ENCODE measurements around the gene CDKN1C. TPM values are rescaled to one million over a fixed set of nuclear protein-coding genes. Genes with fewer than 3 reads are reported as not detected.

CDKN1C gene
- total and polyA plus RNA-seq, 2 of the 8 experiments (the other 6 are each of a cell fraction or from before 2014, with no cell fraction given) = 12.8 to 14.1 TPM

- TF ChIP-seq CHD7 (IDR thresholded peaks at IDR 0.05; ENCODE audit: insufficient replicate concordance, low read length) = no peak
- TF ChIP-seq KDM5A (IDR thresholded peaks at IDR 0.05; ENCODE audit: low read length) = no peak
- no peak for TF ChIP-seq EGR1 (IDR thresholded peaks at IDR 0.05; ENCODE audit: borderline replicate concordance, low read depth, low read length)
- TF ChIP-seq USF2 (IDR thresholded peaks at IDR 0.05; ENCODE audit: low read length) = no peak
- no peak for TF ChIP-seq CHD1 (IDR thresholded peaks at IDR 0.05; ENCODE audit: low read depth, low read length)
- no peak for TF ChIP-seq KDM1A (IDR thresholded peaks at IDR 0.05; ENCODE audit: borderline replicate concordance, low read length)
- no peak for TF ChIP-seq POU5F1 (IDR thresholded peaks at IDR 0.05; ENCODE audit: low read depth, low read length)
- TF ChIP-seq RBBP5 (IDR thresholded peaks at IDR 0.05; ENCODE audit: borderline replicate concordance, low read depth, low read length) = no peak
Measured at GRCh38 chr11:2880646-2881045, 4.9 kb downstream of the CDKN1C start (continued).

All from H1 (cell line).